Measurements from ENCODE around the gene EFNB2. TPM values are rescaled to one million over a fixed set of nuclear protein-coding genes. Genes with fewer than 3 reads are reported as not detected.

EFNB2 gene
- total and polyA plus RNA-seq, 9 of the 15 experiments (the other 6 are each of a cell fraction or from before 2014, with no cell fraction given), result 0.01 to 0.29 (median 0.18) TPM

DNA sequence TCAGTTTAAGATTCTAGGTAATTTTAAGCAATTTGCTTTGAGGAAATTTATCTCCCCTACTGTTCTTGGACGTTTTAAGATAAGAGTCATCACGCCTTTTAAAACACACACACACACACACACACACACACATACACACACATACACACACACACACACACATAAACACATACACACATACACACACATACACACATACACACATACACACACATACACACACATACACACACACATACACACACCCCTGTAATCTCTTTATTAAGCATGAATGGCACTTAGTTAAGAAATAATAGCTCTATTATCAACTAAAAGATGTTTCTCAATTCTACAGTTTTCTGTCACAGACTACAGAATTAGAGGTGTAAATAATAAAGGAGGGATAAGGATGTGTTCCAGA is 49.2 kb downstream of the EFNB2 start:
- H3K9me1 ChIP-seq (ENCODE audit: control insufficient read depth, insufficient read depth, low read length), result no peaks in the 10 kb centered on the region
- H3K9me3 ChIP-seq (replicated peaks; ENCODE audit: control insufficient read depth, insufficient read depth, low read depth, low read length), result no peaks in the 10 kb centered on the region
- H3K9ac ChIP-seq (ENCODE audit: insufficient read depth in 1 of 2, low read depth in 2 of 2, low read length in 2 of 2), result no peak overlapping the region
- in situ Hi-C loops (cut with MboI) (no loop called here), intact Hi-C loops (cut with micrococcal nuclease) (no loop called here)
- ChIA-PET POLR2A (no interaction called here), CTCF (ENCODE audit: low intra/inter-chr PET ratio) (no interaction called here)
- H3K4me1 ChIP-seq (replicated peaks in 1 of 2; ENCODE audit: control insufficient read depth in 2 of 2, insufficient read depth in 2 of 2, low read length in 2 of 2), result no peaks in the 10 kb centered on the region; a peak in 1 of 5 replicates
- no peaks in the 10 kb centered on the region for H3K36me3 ChIP-seq (ENCODE audit: control insufficient read depth, insufficient read depth, low read length)
- H3K27me3 ChIP-seq (ENCODE audit: control insufficient read depth in 2 of 2, insufficient read depth in 2 of 2, low read length in 2 of 2), result peaks cover 0 to 4% of the 10 kb centered on the region in 2 experiments; a peak in 2 of 5 replicates
- DNase-seq (ENCODE audit: extremely low read depth in 1 of 4, low spot score in 3 of 4) (no peak), ATAC-seq (no peak), FAIRE-seq (no peak)
- no peaks in the 10 kb centered on the region for H4K20me1 ChIP-seq (replicated peaks; ENCODE audit: control insufficient read depth, insufficient read depth, low read length)
- 0% methylated on average over 2 of the region's 2 CpGs for WGBS (ENCODE audit: insufficient coverage, low coverage, missing lambda C conversion rate)
- no peaks in the 10 kb centered on the region for H3K79me2 ChIP-seq (ENCODE audit: control insufficient read depth, insufficient read depth, low read length)
- H3K27ac ChIP-seq (ENCODE audit: extremely low read depth, low read depth, low read length), result no peak overlapping the region
- no peak overlapping the region for H3K4me2 ChIP-seq (ENCODE audit: insufficient read depth, low read length)
- no peak overlapping the region for H2AFZ ChIP-seq (ENCODE audit: low read depth, low read length)
- H3K4me3 ChIP-seq, result no peak overlapping the region
- BruUV-seq (replicated peaks), result no TSS peak
- TF ChIP-seq HMG20B (CRISPR knock-in tag; IDR thresholded peaks at IDR 0.05) (no peak), GTF2E2 (tag; IDR thresholded peaks at IDR 0.05) (no peak), ZNF133 (CRISPR knock-in tag; IDR thresholded peaks at IDR 0.05) (no peak), CTCFL (IDR thresholded peaks at IDR 0.05; ENCODE audit: borderline replicate concordance, insufficient read depth, low read depth, low read length, poor library complexity, severe bottlenecking) (no peak), GMEB1 (CRISPR knock-in tag; IDR thresholded peaks at IDR 0.05) (no peak), LEF1 (IDR thresholded peaks at IDR 0.05) (no peak), PCBP2 (IDR thresholded peaks at IDR 0.05; ENCODE audit: low read depth, low read length, poor library complexity, severe bottlenecking) (no peak)
- TF ChIP-seq, protein P1, sequence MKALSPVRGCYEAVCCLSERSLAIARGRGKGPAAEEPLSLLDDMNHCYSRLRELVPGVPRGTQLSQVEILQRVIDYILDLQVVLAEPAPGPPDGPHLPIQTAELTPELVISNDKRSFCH (CRISPR knock-in tag; IDR thresholded peaks at IDR 0.05), result no peak
- TF ChIP-seq, protein P1 (tag; IDR thresholded peaks at IDR 0.05), result no peak
- TF ChIP-seq, protein P2, sequence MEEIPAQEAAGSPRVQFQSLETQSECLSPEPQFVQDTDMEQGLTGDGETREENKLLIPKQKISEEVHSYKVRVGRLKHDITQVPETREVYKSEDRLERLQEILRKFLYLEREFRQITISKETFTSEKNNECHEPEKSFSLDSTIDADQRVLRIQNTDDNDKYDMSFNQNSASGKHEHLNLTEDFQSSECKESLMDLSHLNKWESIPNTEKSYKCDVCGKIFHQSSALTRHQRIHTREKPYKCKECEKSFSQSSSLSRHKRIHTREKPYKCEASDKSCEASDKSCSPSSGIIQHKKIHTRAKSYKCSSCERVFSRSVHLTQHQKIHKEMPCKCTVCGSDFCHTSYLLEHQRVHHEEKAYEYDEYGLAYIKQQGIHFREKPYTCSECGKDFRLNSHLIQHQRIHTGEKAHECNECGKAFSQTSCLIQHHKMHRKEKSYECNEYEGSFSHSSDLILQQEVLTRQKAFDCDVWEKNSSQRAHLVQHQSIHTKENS (CRISPR knock-in tag; IDR thresholded peaks at IDR 0.05), result no peak
- TF ChIP-seq, protein P3, sequence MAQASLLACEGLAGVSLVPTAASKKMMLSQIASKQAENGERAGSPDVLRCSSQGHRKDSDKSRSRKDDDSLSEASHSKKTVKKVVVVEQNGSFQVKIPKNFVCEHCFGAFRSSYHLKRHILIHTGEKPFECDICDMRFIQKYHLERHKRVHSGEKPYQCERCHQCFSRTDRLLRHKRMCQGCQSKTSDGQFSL (CRISPR knock-in tag; IDR thresholded peaks at IDR 0.05), result no peak
- TF ChIP-seq, protein P3 (tag; IDR thresholded peaks at IDR 0.05), result no peak
- TF ChIP-seq, protein P4, sequence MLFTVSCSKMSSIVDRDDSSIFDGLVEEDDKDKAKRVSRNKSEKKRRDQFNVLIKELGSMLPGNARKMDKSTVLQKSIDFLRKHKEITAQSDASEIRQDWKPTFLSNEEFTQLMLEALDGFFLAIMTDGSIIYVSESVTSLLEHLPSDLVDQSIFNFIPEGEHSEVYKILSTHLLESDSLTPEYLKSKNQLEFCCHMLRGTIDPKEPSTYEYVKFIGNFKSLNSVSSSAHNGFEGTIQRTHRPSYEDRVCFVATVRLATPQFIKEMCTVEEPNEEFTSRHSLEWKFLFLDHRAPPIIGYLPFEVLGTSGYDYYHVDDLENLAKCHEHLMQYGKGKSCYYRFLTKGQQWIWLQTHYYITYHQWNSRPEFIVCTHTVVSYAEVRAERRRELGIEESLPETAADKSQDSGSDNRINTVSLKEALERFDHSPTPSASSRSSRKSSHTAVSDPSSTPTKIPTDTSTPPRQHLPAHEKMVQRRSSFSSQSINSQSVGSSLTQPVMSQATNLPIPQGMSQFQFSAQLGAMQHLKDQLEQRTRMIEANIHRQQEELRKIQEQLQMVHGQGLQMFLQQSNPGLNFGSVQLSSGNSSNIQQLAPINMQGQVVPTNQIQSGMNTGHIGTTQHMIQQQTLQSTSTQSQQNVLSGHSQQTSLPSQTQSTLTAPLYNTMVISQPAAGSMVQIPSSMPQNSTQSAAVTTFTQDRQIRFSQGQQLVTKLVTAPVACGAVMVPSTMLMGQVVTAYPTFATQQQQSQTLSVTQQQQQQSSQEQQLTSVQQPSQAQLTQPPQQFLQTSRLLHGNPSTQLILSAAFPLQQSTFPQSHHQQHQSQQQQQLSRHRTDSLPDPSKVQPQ (CRISPR knock-in tag; IDR thresholded peaks at IDR 0.05; ENCODE audit: borderline replicate concordance), result no peak

All from K562 (cell line).